ENCODE data around the gene IZUMO2.

IZUMO2 gene

DNA sequence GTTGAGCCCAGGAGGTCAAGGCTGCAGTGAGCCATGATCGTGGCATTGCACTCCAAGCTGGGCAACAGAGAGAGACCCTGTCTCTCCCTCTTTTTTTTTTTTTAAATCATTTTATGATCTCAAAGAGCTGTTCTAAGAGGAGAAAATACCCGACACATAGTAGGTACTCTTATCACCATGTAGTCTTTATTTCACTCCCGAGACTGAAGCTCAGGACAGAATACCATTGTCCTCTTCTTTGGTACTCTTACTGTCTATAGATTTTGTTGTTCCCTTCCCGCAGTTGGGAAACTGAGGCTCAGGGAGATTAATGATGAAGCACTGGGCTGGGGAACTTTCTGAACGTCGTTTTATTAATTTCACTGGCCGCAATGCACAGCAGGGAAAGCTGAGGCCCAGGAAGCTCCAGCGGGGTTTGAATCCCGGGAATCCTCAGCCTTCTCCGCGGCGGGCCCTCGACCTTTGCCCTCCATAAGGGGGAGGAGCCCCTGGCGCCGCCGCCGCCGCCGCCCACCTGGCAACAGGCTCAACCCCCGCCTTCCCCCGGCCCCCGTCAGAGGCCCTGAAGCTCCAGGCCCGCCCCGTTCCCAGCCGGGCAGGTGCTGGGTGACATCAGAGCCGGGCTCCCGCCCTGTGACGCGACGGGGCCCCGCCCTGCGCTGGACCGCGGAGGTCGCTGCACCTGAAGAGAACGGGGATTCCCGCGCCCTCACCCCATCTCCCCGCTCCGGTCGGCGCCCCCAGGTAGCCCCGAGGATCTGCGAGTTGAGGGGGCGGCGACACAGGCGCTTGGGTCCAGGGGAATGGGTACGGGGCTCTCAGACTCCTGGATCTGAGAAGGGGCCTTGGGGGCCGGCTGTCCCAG is 42.0 kb upstream of the IZUMO2 start:
- TF ChIP-seq, protein P1, sequence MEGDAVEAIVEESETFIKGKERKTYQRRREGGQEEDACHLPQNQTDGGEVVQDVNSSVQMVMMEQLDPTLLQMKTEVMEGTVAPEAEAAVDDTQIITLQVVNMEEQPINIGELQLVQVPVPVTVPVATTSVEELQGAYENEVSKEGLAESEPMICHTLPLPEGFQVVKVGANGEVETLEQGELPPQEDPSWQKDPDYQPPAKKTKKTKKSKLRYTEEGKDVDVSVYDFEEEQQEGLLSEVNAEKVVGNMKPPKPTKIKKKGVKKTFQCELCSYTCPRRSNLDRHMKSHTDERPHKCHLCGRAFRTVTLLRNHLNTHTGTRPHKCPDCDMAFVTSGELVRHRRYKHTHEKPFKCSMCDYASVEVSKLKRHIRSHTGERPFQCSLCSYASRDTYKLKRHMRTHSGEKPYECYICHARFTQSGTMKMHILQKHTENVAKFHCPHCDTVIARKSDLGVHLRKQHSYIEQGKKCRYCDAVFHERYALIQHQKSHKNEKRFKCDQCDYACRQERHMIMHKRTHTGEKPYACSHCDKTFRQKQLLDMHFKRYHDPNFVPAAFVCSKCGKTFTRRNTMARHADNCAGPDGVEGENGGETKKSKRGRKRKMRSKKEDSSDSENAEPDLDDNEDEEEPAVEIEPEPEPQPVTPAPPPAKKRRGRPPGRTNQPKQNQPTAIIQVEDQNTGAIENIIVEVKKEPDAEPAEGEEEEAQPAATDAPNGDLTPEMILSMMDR (IDR thresholded peaks at IDR 0.05; ENCODE audit: low read depth, low read length, missing control alignments): no peak
- H3K4me3 ChIP-seq (replicated peaks; ENCODE audit: low read depth, low read length): no peak overlapping the region
- DNase-seq (ENCODE audit: extremely low read depth, low read depth): no peak

DNA sequence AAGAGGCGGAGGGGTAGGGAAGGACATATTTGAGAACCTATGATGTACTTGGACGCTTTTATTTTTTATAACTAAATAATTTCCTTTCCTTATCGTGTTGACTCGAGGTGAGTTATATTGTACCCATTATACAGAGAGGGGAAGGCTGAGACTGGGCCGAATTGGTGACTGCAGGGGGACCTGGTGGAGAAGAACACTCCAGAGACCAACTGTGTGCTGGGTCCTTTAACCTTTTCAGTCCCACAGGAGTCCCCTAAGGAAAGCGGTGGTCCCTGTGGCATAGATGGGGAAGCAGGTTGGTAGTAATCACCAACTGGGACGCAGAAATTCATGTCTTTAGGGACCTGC is 41.0 kb upstream of the IZUMO2 start:
- DNase-seq (ENCODE audit: extremely low read depth, low read depth): no peak
- TF ChIP-seq, protein P1 (IDR thresholded peaks at IDR 0.05; ENCODE audit: low read depth, low read length, missing control alignments): no peak
- H3K4me3 ChIP-seq (replicated peaks; ENCODE audit: low read depth, low read length): no peak overlapping the region

DNA sequence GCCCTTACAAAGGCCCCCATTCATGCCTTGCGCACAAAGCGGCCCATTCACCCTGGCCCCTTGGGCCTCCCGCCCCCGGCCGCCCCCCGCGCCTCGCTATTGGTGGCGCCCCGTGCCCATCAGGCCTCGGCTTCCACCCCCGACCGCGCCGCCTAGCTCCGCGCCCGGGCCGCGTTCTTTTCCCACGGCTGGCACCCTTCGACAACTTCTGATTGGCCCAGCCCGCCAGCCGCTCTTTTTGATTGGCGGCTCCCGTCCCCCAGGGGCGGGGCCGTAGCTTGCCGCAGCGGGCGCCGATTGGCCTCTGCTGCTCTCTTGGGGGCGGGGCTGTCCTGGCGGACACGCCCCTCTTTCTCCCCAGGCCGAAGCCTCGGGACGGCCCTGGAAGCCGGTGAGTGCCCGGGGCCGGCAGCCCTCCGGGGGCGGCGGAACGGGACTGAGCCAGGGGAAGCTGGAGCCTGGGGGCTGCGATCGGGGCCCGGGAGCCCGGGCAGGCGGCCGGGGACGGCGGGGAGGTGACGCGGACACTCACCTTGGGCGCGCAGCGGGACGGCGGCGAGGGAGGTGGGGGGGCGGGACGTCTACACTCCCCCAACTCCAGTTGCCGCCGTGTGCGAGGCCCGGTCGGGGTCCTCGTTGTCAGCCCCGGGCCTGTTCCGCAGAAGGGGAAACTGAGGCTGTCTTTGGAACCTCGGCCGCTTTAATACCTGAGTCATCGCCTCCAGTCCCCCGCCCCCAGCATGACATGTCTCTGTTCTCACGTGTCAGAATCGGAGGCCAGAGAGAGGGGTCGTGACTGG is 40.4 kb upstream of the IZUMO2 start, which contains the start of gene MYH14:
Gene MYH14 (plus strand): TSS at position 342 of the 800 bp plus-strand sequence. CDS start 6,744 bp downstream, outside the sequence.
- H3K4me3 ChIP-seq (replicated peaks; ENCODE audit: low read depth, low read length): no peak within 1 kb of the TSS
- TF ChIP-seq, protein P1 (IDR thresholded peaks at IDR 0.05; ENCODE audit: low read depth, low read length, missing control alignments): no peak
- DNase-seq (ENCODE audit: extremely low read depth, low read depth): no peak

DNA sequence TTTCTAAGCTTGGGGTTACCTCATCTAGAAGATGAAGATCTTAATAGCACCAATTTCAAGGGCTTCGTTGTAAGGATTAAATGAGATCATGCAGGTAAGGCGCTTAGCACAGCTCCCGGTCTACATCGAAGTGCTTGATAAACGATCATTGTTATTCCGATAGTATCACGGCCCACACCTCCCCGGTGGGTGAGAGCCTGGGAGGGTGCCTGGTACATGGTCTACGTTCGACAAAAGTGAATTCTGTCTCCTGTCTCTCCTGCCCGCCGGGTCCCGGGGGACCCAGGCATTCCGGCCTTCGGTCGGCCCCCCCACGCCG is 39.8 kb upstream of the IZUMO2 start:
- no peak for DNase-seq (ENCODE audit: extremely low read depth, low read depth)
- TF ChIP-seq, protein P1 (IDR thresholded peaks at IDR 0.05; ENCODE audit: low read depth, low read length, missing control alignments): no peak
- H3K4me3 ChIP-seq (replicated peaks; ENCODE audit: low read depth, low read length): no peak overlapping the region

DNA sequence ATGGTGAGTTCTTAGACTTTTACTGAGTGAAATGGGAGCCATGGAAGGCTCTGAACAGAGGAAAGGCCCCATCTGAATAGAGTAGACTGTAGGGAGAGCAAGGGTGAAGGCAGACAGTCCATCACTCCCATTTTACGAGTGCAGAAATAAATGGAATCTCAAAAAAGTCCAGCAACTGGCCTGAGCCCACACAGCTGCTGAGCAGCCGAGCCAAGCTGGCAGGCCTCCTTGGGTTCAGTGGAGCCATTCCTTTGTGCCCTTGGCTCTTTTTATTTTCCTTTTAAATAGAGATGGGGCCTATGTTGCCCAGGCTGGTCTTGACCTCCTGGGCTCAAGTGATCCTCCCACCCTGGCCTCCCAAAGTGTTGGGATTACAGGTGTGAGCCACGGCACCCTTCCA is 39.3 kb upstream of the IZUMO2 start:
- TF ChIP-seq, protein P1 (IDR thresholded peaks at IDR 0.05; ENCODE audit: low read depth, low read length, missing control alignments): no peak
- DNase-seq (ENCODE audit: extremely low read depth, low read depth): no peak
- H3K4me3 ChIP-seq (replicated peaks; ENCODE audit: low read depth, low read length): no peak overlapping the region

DNA sequence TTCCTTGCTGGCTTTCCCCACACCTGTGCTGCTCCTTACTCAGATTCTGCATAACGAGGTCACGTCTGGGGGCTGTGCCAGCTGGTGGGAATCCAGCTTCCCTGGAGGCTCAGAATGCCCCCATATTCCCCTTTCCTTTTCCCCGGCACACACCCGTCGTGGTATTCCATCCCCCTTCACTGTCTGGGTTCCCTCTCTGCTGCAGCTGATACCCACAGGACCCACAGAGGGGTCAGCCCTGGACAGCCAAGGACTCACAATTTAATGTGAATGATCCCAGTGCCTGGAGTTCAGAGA is 36.1 kb upstream of the IZUMO2 start:
- no peak overlapping the region for H3K4me3 ChIP-seq (replicated peaks; ENCODE audit: low read depth, low read length)
- no peak for DNase-seq (ENCODE audit: extremely low read depth, low read depth)
- TF ChIP-seq, protein P1 (IDR thresholded peaks at IDR 0.05; ENCODE audit: low read depth, low read length, missing control alignments): no peak

All from HFF-Myc (cell line).